Liver (tissue), 3 donors: ENCODE results near the gene POLD3.

Experiments
- CTCF ChIP-seq: fragments of 150-350 bp; IDR thresholded peaks from 2 replicates; pipeline ENCODE4 v1.5.1; 2017; ENCODE audit warnings: improper control_type of control experiment, low read depth, low read length; ENCODE audit not compliant: missing input control
- FOXA1 ChIP-seq: IDR thresholded peaks from 2 replicates; pipeline ENCODE4 v1.6.1; 2016; ENCODE audit warnings: antibody characterized with exemption
- HNF4A ChIP-seq, 2 donors: conservative IDR thresholded peaks; 2 replicates each; pipeline ENCODE4 v1.6.1; 2016; ENCODE audit warnings: antibody characterized with exemption in 2 of 2, mild to moderate bottlenecking in 2 of 2
- NR2F2 ChIP-seq: IDR thresholded peaks from 2 replicates; pipeline ENCODE4 v1.6.1; 2016; ENCODE audit warnings: antibody characterized with exemption
- YY1 ChIP-seq: IDR thresholded peaks from 2 replicates; pipeline ENCODE4 v1.6.1; 2016; ENCODE audit warnings: antibody characterized with exemption, mild to moderate bottlenecking
- donor health status: healthy.
- donor health status: healthy.

DNA sequence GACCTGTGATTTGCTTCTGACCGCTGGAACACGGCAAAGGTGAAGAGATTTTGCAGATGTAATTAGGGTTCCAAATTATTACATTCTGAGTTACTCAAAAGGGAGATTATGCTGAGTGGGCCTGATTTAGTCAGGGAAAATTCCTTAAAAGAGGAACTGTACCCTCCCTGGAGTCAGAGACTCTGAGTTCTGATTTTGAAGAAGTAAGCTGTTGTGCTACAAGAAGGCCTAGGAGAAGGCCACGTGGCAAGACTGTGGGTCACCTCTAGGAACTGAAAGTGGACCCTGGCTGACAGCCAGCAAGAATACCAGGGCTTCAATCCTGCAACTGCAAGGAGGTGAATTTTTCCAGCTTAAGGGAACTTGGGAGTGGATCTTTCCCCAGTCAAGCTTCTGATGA lies 93.5 kb downstream of the POLD3 start:
- TF ChIP-seq CTCF (no peak), FOXA1 (no peak), NR2F2 (no peak), YY1 (no peak), HNF4A (conservative IDR thresholded peaks at IDR 0.05) (no peak)
